Eye (tissue), 1 donor: ENCODE data around the gene ADAMTS12.

Experiments used
- DNase-seq: peaks from one replicate; pipeline ENCODE4 v3.0.0-alpha.2; 2015

ADAMTS12 gene

DNA sequence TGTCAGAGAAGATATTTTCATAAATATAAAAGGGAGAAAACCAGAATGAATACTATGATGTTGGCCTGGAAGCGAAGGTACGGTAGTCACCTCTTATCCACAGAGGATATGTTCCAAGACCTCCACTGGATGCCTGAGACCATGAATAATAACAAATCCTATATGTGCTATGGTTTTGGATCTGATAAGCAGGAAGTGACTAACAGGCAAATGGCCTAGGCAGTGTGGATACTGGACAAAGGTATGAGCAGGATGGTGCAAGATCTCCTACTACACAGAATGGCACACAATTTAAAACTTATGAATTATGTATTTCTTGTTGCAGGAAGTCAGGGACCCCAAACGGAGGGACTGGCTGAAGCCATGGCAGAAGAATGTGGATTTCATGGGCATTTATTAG is 48.2 kb downstream of the ADAMTS12 start:
- no peak for DNase-seq

DNA sequence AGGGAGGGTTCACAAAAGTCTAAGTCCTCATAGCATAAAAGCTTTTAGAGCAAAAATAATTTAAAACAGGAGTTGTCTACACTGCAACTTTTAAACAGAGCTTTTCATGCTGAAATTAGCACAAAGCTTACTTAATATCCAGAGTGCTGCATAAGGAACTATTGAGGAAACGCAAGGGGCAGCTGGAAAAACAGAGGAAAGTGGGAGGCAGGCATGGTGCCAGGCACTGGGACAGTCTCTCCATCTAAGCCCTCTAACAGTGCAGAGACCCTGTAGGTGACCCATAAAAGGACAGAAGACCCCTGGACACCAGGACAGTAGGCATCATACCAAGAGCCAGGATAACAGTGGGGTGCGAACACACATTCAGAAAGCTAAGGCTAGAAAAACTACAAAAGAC is 49.3 kb downstream of the ADAMTS12 start:
- DNase-seq: no peak

DNA sequence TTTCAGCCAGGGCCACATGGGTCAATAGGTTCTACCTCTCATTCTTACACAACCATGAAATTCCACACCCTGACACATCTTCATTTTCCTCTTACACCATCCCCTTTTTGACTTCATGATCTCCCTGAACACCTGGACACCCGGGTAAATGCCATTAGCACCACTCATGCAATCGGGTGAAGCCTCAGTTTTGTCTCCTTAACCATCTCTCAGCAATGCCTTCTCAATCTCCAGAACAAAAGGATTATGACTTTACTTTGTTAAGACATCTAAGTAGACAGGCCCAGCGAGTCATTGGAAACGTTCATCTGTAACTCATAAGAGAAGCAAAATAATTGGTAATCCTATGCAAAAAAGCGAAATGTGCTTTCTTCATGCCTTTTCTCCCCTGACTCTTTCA is 49.9 kb downstream of the ADAMTS12 start:
- DNase-seq: no peak

DNA sequence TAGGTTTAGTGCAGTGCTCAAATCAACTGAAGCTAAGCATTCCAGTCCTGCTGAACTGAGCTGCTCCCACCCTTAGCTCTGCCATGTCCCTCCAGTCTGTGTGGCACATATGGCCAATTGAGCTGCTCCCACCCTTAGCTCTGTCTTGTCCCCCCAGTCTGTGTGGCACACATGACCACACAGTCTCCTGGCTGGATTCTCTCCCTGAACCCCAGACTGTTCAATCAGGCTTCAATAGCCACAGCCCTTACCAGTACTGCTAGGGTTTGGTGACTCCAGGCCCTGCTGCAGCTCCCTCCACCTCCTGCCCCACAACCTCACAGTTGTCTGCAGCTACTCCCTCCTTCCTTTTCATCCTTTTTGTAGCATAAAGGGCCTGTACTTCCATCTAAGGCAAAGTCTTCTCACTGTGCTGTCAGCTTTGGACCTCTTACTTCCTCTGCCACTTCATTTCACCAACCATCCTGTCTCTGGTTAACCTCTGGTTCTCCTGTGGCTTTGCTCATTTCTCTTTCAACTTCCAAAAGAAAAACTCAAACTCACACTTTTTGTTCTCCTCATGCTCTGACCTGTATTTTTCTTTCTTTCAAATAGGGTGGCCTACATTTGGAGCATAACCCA is 50.8 kb downstream of the ADAMTS12 start:
- no peak for DNase-seq

DNA sequence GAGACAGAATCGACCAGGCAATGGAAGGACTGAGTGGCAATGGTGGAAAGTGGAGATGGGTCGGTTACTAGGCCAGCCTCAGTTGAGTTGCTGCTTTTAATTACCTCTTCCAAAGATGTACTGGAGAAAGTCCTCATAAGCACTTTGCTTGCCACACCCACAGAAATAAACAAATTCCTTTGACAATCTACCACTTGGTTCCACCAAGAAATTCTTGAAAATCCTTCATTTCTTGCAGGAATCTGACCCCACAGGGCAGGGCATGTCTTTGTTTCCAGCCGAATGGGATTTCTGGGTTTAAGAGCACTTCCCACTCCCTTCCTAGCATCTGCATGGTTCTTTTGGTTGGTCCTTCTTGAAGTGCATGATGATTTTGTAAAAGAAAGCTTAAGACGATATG is 54.5 kb downstream of the ADAMTS12 start:
- DNase-seq: no peak

DNA sequence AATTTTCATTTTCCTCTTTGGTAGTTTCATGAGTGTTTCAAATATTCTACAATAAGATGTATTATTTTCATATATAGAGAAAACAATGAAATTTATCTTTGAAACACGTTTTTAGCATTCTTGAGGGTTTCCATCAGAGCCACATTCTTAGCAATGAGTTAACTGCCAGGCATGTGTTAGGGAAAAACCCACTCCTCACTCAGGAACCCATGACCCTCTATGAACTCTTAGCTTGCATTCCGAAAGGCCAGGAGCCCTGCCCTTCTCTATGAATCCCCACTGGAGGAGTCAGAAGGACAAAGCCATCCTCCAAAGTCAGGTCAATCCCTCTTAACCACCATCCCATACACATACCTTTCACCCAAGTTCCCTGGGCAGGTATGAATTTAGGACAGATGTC is 57.5 kb downstream of the ADAMTS12 start:
- DNase-seq: no peak

DNA sequence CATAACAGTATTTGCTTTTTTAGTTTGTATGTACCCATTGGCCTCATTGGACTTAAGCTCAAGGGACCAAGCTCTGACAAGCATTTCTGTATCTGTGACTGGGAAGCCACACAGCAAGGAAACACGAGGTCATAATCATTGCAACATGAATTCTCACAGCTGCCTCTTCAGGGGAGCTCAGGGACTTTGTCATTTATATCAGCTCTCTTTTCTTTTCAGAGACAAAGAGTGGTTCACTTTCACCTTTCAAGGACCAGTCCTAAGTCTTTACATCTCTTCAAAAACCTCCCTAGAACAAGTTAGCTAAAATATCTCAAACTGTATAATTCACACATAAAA is 58.6 kb downstream of the ADAMTS12 start:
- no peak for DNase-seq

DNA sequence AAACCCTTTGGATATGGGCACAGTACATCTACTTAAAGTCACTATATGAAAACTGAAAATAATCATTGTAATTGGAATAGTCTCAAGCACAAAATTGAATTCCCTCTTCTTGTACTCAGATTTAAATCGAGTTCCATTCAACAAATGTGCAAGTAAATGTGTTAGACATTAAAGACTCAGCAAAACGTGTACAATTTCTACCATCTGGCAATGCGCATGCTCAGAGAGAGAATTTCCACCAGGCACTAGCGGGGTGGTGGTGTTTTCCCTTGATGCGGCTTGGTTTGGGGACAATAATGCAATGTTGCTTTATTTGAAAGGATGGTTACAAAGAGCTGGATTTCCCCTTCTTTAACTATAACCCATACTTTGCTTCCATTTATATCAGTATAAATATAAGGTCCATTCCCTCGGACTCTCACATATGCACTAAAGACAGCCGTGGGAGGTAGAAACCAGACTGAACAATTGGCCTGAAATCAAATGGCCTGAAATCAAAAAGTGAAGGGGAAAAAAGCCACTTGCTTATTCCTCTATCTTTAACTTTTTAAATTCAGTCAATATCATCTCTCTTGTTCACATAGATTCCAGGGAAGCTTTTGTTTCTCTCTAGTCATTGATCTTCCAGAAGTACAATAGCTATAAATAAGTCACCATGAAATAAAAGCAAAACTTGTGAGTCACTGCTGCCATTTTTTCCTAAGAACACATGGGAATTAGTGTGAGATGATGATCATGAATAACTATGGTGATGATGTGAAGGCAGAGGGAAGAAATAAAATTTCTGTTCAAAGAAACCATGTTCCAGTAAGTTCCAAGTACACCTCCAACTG is 59.2 kb downstream of the ADAMTS12 start:
- DNase-seq: no peak

DNA sequence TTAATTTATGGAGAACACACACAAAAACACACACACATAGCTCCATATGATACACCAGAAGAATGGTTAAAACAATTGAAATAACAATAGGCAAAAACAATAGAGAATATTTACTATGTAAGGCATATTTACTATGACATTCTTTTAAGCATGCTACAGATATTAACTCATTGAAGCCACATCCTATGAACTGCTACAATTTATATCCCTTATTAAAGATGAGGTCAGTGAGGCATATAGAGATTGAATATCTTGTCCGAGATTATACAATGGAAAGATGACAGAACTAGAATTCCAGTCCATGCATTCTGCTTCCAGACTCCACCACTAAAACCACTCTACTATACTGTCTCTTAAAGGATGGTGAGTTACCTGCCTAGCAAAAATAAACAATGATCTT is 60.7 kb downstream of the ADAMTS12 start:
- DNase-seq: no peak

DNA sequence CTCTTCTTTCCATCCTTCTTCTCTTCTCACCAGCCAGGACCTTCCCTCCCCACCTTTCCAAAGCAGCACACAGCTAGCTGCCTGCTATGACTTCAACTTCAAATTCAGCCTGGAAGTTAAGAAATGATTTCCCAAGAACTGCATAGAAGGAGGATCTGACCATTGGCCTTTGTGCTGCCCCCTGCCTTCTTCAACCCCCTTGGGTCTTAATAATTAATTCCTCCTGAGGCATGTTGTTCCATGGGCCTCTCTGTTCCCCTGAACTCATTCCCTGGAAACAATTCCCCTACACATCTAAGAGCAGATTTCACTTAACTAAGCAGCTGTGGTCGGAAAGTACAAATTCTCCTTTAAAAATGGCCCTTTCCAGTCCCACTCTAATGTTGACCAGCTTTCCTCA is 62.4 kb downstream of the ADAMTS12 start:
- no peak for DNase-seq

DNA sequence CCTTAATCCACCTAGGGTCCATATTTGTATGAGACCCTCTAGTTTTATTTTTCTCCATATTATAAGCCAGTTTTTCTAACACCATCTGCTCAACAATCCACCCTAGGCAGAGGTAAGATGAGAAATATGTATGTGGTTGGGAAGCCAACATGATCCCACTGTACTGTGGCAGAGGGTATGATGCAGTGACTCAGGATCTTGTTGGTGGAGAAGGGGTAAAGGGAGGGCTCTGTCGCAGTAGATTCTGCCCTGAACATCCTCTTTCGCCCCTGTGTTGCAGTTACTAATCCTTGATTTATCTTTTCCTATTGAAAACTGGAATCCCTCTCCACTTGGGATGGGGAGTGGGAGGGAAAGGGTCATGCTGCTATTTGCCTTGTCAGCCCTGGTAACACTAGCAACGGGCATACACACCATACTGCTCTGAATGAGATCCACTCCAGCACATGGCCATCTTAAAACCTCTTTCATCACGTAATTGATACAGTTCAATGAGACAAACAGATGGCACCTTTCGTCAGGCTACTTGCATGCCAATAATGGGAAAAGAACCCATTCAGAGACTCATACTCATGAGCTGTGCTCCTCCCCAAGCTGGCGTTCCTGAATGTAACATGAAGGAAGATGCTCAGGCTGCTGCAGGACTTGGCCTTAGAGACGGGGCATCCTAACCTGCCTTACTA is 63.0 kb downstream of the ADAMTS12 start:
- DNase-seq: no peak

DNA sequence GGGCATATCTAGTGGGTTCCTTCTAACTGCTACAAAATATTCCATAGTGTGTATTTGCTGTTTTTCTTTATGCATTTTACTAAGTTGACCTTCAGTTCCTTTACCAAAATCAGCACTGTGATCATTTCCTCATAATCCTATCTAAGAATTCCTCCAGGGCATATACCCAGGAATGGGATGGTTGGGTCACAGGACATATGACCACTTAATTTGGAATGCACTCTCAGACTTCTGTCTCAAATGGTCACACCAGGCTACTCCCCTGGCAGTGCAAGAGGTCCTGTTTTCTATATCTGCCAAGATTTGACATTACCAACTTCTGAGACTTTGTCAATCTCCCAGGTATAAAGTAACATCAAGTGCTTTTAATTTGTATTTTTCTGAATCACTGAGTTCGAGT is 63.9 kb downstream of the ADAMTS12 start:
- no peak for DNase-seq

DNA sequence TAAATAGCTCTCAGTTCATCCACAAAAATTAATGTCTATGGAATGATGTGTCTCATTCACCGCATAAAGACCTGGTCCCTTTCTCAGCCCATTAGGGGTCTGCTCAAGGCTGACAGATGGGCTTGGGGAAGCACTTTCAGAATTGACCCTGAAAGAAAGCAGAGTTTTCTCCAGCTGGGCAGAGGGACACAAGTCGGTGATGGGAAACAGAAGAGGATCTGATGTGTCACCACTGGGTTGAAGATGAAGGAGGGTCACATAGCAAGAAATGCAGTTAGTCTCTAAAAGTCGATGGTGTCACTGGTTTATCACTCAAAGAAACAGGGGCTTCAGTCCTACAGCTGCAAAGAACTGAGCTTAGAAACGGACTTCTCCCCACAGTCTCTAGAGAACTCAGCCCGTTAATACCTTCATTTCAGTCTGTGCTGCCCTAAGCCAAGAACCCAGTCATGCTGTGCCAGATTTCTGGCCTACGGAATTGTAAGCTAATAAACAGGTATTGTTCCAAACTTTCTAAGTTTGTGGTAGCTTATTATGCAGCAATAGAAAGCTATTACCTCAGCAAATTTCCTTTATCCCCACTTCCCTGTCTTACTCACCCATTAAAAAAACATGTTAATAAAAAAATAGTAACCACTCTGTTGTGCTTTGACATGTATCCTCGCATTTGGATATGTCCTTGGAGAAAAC is 64.6 kb downstream of the ADAMTS12 start:
- DNase-seq: no peak

DNA sequence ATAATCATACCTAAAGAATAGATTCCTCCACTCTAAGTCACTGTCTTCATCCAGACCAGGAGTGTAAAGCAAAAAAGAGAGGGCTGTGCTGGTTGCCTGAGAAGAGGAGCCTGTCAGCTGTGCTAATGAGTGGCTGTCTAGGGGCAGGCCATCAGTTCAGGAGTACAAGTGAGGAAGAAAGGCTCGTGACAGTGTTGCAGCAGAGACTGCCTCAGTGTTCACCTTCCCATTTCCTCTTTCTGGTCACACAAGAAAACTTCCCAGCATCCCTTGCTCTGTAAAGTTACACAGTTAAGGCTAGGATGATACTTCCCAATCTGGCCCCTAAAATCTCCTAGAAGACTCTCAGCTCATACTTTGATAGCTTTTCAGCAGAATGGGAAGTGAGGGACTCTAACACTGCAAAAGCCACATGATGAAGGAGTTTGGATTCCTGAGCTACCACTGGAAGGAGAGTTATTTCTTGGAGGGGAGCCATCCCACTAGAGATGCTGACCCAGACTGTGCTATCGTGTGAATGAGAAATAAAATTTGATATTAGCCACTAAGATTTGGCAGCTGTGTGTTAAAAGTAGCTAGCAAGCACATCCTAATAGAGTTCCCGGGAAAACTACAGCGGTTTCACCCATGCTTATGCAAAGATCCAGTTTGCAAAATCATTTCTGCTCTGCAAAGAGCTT is 67.1 kb downstream of the ADAMTS12 start:
- peak; percentile 17 for DNase-seq

DNA sequence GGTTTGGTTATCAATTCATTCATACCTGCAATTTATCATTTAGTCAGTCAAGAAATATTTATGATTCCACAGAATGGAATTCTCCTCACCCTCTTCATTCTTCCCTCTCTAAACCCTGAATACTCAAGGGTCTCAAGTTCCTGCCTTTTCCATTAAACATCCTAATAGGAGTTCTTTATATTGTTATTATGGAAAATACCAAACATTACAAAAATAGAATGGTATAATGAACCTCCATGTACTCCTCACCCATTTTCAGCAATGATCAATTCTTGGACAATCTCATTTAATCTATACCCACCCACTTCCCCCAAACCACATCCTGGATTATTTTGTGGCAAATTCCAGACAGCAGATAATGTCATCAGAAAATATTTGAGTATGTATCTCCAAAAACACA is 74.5 kb downstream of the ADAMTS12 start:
- no peak for DNase-seq

DNA sequence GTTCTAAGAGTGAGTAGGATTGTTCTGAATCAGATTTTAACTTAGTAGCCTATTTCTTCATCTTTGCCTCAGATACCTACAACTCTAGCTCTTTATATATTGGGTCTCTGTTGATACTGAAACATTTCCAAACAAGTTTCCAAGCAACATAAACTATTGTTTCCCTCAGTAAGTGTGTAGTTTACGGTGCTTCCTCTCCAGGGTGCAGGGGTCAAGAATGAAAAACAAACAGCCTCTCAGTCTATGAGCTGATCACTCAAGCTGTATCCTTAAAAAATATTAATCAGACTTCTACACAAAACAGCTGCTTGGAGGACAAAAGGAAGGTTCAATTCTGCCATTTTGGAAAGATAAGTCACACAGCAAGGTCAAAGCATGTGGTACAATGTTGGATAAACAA is 75.0 kb downstream of the ADAMTS12 start:
- no peak for DNase-seq

DNA sequence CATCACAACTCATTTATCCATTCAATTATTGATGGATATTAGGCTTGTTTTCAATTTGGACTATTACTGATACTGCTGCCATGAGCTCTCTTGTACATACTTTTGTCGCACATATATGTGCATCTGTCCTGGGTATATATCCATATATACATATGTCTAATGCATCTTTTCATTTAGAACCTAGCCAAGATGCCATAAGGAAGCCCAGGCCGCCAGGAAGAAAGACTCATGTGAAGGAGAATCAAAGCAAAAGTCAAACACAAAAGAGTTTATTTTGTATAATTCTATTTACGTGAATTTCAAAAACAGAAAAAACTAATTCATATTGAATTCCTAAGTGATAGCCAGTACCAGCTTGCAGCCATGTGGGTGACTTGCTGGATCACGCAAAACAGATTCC is 79.0 kb downstream of the ADAMTS12 start:
- no peak for DNase-seq

DNA sequence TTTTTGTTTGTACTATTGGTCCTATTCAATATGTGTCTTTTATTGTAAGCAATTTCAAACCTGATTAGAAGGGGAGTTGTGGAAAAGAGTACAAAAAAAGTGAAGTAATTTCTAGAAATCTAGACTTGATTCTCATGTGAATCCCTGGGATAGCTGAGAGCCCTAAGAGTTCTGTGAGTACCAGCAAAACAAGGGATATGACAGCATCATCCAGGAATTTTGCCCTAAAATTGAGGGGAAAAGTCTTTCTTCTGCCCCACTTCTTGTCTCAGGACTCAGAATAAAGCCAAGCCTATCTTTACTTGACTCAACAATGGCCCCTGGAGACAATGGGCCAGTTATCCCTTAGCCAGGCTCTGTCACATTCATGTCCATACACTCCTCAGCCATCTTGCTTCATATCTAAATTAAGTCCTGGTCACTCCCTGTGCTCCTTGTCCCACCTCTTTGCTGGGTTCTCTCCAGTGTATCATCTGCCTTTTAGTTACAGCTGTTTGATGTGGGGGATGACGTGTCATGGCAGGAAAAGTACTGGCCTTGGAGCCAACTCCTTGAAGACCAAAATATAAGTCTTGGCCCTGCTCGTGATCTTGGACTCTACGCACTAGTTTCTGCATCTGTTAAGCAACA is 81.2 kb downstream of the ADAMTS12 start:
- DNase-seq: no peak

DNA sequence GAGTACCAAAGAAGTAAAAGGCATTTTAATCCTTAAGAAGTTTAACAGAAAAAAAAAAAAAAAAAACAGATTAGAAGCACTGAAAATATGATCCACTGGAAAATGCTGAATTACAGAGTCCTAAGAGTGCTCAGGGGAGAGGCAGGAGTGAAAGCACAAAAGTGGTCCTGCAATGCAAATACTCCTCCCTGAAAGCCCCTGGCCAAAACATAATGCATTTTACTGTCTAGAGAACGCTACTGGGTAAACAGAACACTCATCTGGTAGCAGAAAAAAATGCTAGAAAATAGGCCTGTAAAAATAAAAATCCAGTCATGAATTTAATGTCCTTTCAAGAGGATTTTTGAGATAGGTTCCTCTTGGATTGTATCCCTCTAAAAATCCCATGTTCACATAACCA is 81.9 kb downstream of the ADAMTS12 start:
- no peak for DNase-seq

DNA sequence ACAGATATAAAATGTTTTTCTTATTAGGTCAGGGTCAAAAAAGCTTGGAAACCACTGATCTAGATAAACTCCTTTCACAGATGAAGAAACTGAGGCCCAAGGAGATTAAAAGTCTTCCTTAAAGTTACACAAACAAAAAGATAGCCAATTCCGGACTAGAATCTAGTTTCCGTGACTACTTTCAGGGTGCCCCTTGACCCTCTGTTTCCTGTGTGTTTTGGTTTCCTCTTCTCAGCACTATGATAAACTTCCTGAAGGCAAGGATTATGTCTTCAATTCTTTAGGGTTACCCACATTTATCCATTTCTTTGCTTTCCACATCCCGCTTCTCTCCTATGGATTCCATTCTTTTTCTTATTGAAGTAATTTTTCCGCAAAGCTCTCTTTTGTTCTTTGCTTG is 83.1 kb downstream of the ADAMTS12 start:
- DNase-seq: no peak

DNA sequence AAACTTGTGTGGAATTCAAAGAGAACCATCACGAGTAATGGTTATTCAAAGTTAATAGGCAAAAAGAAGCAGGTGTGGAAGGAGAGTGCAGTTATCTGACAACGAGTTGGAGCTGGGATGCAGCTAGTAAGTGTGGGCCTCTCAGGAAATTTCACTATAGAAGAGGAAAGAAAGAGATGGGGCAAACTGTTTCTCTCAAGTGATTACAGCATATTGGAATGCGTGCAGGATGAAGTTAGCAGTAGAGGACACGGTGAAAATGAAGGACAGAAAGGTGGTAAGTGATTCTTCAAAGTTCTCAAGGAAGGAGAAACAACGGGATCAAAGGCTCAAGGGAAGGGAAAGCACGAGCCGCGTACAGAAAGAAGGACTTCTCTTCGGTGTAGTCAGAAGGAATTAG is 84.0 kb downstream of the ADAMTS12 start:
- DNase-seq: no peak

DNA sequence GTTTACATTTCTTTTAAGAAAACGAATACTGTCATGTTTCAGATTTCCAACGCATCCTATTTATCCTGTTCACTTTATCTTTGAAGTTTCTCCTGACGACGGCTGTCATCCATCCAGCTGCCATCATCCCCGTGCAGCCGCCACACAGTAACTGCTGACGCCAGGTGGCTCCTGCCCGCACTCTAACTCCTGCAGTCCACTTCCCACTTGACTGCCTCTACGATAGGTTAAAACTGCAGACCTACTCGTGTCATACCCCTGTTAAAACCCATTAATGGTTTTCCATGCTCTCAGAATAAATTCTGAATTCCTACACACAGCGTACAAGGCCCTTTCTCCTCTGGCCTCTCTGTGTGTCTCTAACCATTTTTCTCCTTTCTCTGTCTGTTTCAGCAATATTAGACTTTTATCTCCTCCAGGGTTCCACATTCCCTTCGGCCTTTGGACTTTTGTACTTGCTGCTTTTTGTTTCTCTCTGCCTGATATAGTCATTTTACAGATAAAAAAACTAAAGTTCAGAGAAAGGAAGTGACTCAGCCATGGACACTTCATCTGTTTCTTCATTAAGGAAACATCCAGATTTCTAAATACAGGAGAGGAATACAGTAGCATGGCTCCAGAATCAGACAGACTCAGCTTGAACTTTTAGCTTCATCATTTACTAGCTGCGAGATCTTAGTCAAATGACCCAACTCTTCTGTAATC is 84.9 kb downstream of the ADAMTS12 start:
- DNase-seq: no peak
